ENCODE data around the gene WNT3.
"Not testable (repeated sequence)": the region's sequence is repeated elsewhere in the genome, so short reads cannot be mapped to it uniquely, and the experiment has no call there.

WNT3 gene

DNA sequence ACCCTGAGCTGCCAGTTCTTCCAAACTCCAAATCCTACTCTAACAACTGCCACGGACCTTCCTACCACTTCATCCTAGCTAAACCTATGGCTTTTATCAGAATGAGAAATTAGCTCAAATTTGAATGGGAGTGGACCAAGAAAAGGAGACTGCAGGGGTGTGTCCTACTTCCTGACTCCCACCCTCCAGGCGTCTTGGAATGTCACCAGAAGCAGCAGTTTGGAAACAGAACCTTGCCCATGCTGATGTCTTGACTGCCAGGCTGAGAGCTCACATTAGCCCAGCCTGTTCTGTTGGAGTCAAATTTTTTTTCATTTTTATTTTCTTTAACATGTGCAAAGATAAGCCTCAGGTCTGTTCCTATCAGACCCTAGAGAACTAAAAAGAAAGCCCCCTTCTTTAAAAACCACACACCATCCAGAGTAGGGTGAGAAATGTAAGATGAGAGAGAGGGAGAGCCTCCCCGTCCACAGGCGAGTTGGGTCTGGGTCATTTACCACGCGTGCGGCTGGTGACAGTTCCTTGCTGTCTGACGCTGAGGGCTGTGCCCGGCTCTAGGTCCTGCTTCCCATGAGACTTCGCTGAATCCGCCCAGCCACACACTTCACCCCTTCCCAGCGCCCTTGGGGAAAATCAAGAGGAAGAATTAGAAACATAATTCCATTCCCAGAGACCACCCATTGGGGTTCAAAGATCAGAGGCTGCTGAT, 54.3 kb downstream of the WNT3 start:
- no peak for DNase-seq

DNA sequence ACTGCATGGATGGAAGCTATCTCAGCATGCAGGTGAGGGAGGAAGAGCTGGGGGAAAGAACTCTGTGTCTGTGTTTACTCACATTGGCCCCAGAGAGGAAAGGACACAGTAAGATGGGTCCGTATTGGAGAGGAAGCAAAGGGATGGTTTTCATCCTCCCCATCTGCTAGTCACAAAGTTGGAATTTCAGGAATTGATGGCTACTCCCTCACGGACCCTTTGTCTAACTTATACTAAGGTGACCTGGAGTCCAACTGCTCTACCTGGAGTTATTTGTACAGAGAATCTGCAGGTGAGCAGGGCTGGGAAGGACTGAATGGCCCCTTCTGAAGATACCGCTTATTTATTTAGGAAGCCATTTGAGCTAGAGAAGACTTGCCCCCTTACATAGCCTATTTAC, 55.1 kb downstream of the WNT3 start:
- no peak for DNase-seq

DNA sequence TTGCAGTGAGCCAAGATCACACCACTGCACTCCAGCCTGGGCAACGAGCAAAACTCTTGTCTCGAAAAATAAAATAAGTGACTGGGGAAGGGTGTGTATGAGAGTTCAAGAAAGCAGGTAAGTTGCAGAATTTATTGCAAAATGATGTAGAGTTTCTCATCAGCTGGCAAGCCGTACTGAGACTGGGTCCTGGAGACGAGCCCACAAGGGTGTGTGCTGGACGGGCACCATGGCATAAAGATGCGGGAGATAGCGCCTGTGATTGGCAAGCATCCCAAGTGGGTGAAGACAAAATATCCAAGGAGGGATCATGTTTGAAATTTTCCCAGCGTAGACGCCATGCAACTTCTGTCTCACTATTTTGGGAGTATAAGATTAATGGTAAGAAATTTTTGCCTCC, 59.4 kb downstream of the WNT3 start:
- DNase-seq = no peak

DNA sequence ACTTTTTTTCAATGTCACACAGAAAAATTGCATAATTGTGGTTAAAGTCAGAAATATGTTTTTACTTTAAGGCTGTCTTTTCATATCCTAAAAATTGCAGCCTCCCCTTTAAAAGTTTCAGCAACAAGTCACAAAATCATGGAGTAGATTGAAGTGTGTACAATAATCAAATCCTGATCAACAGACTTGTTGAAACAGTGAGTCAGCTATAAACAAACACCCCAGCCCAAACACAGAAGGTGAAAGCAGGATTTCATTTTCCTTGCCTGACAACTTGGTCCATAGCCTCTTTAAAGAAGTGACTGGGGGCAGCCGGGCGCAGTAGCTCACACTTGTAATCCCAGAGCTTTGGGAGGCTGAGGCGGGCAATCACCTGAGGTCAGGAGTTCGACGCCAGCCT, 59.9 kb downstream of the WNT3 start:
- DNase-seq = no peak

DNA sequence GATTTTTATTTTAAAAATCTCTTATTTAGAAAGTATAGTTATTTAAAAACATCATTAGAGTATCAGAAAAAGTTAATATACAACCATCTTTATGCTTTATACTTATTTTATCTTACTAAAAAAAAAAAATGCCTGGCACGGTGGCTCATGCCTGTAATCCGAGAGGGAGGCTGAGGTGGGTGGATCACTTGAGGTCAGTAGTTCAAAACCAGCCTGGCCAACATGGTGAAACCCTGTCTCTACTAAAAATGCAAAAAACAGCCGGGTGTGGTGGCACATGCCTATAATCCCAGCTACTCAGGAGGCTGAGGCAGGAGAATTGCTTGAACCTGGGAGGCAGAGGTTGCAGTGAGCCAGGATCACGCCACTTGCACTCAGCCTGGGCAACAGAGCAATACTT, 60.9 kb downstream of the WNT3 start:
- DNase-seq = not testable (repeated sequence)

DNA sequence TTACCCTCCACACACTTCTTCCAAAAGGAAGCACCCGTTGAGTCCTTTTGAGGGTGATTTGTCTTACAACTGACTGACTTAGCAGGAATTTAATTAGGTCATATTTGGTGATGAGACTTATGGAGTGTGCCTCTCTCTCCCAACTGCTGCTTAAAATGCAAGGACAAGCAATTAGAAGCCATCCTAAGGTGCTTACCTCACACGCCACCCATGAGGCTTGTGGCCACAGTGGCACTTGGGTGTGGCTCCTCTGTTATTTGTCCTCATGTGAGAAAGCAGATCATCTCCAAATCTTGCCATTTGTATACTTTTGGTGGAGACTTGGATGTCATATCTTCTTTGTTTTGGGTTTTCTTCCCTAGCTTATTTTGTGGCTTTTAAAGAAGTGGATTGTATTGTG, 61.6 kb downstream of the WNT3 start:
- DNase-seq = no peak

DNA sequence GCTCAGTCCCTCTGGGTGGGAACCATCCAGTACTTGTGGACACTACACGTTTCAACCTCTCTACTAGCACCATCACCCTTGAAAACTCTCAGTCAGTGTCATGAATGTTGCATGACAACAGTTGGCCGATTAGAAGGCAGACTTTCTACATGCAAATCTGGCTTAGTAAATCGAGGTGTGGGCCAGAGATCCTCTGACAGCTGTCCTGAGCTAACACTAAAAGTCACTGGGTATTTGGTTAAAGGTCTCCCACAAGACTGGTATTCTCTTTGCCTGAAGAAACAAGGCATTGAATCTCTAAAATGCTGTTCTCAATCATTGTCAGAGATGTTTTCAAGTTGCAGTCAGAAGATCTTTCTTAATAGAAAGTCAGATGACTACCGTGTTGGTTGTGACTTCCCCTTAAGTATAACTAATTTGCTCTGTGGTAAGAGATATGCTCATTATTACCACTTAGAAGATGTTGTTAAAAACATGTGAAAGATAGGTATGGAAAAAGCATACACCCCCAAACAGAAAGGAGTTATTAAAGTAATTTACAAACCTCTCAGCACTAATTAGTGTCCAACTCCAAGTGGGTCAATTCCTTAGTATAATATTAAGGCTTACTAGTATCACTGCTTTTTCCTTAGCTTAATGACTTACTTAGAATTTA, 62.3 kb downstream of the WNT3 start:
- DNase-seq = no peak

DNA sequence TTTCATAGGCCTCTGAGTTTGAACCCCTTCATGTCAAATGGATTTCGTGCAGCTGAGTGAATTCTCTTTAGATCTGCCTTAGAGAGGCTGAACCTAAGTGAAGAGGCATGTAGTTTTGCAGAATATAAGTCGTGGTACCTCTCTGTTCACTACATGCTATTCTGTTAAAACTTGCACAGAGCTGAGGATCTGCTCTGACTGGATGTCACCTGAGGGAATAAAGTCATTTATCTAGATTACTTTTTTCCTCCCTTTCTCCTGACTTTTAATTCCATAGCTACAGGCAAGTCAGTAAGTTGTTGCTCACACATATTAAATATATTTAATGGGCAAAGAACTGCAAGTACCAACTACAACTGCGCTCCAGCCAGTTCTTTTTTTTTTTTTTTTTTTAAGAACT, 64.7 kb downstream of the WNT3 start:
- no peak for DNase-seq

DNA sequence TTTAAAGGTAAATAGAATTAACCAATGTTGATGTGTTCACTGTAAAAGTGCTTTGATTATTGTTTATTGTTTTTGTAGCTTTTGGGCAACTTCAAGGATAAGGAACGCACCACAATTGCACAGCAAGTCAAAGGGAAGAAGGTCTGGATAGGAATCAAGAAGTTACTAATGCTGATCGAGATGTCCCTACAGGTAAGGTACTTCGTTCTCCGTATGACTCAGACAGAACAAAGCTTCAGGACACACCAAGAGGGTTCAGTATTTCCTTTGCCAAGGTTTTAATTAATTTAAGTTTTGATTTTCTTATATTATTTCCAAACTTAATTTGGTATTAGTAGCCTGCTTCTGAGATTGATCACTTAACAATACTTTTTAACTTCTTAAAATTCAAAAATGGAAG, 67.1 kb downstream of the WNT3 start:
- DNase-seq = no peak

DNA sequence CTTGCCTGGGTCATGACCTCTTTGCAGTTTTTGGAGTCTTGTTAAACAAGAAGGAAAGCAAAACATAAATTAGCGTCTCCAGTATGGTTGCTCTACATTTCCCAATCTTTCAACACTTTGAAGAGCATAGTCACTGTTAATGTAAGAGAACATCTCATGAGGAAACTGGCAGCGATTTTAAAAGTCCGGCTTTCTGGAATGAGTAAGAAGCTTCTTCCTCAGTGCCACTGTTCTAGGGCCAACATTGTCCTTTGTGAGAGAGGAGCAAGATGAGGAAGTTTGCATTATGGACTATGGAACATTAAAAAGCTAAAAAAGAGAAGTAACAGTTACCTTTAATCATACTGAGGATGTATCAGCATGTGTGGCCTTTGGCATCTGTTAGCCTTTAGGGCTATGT, 73.1 kb downstream of the WNT3 start:
- DNase-seq = no peak

DNA sequence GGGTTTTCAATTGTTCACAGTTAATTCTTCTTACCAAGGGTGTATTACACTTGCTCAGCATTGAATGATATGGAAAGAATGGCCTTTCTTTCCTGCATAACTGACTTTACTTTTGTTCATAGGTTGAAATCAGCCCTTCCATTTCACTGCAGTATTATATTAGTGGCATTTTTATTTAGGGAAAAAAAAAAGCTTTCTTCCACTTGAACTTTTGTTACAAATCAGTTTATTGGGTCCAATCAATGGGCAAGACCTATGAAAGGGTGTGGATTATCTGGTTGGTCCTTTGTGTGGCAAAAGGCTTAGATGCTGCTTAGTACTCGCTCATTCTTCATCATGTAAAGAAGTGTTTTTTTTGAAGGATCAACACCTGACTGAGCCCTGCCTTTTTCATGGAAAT, 74.1 kb downstream of the WNT3 start:
- no peak for DNase-seq

DNA sequence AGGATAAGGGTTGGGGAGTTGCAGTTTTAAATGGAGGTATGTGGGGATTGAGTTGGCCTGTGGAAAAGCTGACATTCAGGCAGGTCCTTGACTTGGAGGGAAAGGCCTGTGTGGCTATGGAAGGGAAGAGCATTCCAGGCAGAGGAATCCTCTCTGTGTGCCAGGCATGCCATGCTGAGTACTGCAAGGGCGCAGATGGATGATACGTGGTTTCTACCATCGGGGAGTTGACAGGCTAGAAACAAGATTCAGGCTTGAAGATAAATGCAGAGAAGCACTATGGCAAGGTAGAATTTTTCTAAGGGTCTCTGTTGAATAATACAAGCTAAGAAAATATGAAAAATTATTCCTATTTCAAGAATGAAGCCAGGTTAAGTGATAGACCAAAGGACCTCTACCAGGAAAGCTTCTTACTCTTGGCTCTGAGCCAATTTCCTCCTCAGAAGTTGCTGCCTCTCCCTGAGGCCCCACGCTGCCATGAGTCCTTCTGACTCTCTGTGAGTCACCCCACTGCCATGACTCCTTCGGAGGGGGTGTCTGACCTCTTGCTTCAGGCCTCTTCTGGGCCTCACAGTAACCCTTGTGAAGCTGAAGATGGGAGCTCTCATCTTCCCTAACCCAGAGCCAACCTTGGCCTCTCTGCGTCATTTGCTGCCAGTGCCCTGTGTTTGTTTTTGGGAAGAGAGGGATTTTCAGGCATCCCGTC, 75.8 kb downstream of the WNT3 start:
- DNase-seq = peak; percentile 86

DNA sequence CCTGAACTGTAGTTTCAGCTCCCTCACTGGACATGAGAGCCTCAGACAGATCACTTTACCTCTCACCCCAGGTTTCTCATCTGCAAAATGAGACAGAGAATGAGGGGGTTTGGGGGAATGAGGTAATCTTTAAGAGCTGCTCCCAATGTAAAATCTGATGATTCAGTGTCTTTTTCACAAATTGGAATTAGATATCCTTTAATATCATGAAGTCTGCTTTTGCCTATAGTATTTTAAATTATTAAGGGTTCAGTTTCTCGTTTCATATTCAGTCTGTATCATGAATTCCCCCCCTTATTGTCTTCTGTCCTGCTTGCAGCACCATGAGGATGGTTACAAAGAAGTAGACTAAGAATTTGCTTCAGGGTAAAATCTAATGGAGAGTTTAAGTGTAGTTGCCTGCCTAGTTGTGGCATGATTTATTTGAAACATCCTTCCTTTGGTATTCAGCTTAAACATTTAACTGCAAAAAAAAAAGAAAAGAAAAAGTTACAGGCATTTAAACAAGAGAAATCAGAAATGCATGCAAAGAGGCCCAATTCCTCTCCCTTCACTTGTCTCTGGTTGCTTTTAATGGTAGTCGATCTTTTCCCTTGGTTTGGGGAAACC, 77.3 kb downstream of the WNT3 start:
- no peak for DNase-seq

DNA sequence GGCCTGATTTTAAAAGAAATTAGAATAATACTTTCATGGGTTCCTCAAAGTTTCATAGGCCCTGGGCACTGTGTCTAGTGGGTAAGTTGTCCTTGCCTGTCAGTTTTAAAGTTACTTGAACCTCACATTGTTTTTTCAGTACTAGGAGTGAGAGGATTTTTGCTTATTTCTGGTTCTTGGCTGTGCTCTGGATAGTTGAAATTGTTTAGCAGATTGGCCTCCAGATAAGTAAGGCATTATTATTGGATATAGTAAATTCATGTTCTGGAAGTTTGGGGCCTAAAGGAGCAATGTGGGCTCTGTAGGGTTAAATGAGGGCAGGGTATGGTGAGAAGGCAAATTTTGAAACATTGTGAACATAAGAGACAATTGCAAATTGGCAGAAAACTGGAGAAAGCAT, 78.5 kb downstream of the WNT3 start:
- no peak for DNase-seq

DNA sequence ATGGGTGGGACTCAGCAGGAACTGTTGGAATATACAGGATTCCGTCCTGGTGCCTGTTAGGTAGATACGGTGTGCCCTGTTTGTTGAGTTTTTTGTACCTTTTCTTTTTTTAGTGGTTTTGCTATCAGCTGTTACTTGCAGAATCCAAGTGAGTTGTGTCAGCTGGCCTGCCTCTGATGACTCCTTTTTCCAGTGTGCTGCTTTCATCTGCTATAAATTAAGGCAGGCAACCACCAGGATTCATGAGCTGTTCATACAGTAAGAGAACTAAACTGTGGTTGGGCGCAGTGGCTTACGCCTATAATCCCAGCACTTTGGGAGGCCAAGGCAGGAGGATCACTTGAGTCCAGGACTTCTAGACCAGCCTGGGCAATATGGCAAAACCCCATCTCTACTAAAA, 79.9 kb downstream of the WNT3 start:
- peak; percentile 46 for DNase-seq

DNA sequence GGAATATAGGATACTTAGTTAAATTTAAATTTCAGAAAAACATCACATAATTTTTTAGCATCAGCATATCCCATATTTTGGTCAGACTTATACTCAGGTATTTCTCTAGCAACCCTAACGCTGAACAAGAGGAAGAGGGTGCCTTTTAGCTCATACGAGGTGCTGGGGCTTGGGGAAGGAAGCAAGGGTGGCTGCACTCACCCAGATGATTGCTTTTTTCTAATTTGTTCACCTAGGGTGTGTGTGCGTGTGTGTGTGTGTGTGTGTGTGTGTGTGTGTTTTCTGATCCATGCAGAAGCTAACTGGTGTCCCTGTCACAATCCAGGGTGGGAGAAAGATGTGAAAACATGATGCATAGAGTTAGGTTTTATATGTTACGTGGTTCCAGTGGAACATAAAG, 81.2 kb downstream of the WNT3 start:
- DNase-seq = no peak

DNA sequence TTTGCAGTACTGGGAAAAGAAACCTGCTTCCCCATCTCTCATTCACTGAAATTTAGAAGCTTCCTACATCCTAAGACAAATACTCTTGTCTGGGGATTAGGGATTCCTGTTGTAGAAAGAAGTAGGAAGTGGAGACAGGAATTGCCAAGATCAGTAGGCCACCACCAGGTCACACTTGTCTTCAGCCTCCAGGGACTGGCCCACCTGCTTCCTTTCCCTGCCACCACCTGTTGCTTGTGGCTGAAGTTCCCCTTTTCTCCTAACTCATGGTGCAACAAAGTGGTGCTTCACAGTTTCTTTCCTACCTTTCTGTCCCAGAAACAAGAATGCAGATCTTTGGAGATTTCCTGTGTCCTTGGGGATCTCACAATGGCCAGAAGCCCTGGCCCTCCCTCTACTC, 82.4 kb downstream of the WNT3 start:
- no peak for DNase-seq

DNA sequence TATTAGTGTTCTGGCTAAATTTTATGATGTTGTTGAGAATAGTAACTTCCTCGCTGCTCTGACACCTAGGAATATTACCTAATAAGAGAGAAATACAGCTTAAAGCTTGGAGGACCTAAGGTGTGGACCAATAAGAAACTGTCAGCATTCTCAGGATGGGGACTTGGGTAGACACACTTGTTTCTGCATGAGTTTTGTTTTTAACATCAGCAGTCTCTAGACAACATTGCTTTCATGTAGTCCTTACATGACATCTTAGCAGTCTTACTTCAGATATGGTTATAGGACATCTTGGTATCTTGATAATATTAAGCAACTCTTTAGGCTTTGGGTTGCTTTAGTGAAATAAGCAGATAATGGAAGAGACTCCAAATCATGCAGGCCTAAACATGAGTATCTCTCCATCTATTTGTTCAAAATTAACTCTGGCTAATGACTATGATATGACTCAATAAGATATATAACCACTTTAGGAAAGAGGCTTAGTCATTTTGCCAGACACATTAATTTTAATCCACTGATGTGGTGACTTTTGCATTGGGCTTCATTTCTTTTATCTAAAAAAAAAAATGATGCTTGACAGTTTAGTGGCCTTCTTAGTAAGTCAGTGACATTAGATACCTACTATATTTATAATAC, 84.5 kb downstream of the WNT3 start:
- DNase-seq = peak; percentile 75

DNA sequence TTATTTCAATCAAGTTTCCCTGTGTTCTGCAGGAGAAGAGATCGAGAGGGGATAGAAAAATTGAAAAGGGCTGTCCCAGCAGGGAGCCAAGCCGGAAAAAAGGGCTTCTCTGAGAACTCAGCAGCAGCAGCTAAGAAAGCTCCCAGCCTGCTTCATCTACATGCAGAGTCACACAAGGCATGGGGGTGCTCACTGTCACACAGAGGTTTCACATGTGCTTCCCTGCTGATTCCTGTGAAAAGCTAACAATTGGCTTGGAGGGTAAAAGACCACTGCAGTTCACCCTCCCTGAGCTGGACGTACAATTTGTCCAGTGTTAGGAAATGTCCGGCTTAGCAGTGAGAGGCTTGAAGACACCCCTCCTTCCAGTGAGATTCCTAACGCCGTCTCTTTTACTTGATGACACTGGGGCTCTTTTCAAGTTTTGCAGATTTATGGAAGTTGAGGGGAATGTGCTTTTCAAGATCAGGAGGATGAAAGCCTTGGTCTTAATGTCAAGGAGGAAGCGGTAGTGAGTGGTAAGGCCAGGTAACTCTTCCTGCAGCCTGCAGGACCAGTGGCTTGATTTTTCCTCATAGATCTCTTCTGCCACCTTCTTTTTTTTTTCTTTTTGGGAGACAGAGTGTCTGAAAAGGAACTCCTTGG, 85.6 kb downstream of the WNT3 start:
- peak; percentile 32 for DNase-seq

DNA sequence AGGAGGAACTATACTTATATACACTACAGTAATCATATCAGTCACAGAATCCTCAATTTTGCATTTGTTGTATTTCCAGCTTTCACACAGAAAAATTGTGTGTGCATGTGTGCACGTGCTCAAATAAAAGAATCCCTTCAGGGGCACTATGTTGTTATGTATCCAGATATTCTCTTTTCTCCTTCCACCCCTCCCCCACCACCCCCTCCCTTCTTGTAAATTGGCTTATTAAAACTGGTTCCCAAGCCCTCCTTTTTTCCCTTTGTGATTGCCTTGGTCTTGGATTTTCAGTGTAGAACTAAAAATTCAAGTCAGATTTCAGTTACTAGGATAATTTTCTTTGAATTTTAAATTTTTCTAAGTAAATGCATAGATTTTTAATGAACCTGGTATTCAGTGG, 86.3 kb downstream of the WNT3 start:
- no peak for DNase-seq

DNA sequence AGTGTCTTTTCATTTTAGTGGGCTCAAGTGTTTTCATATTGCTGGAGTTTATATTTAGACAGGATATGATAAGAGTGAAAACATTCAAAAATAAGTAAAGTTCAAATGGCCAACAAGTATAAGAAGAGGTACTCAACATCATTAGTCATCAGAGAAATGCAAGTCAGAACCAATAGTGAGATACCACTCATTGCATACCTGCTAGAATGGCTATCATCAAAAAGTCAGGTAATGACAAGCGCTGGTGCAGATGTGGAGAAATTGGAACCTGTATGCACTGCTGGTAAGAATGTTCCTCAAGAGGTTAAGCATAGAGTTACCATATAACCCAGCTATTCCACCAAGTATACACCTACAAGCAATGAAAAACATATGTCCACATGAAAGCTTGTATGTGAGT, 87.8 kb downstream of the WNT3 start:
- DNase-seq = no peak

DNA sequence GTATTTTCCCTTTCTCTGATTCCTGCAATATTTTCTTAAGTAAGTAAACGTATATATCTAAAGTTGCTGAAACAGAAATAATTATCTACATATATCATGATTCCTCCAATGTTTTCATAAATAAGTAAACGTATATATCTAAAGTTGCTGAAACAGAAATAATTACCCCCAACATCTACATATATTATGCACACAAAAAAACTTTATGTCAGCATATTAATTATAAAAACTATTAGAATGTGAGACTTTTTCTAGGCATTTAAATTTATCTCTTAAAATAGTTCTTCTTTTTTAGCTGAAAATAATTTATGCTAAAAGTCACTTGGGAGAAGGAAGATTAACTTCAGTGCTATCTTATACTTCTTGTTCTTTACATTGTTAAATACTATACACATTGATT, 88.5 kb downstream of the WNT3 start:
- no peak for DNase-seq
